Breast epithelium (tissue), 3 donors: Measurements from ENCODE around the gene COMT.

ENCODE experiments used
- CTCF ChIP-seq, 3 donors: fragments of 450-650 bp; IDR thresholded peaks; one replicate each; pipeline ENCODE4 v1.5.1; 2016 to 2017; ENCODE audit warnings: antibody characterized with exemption in 3 of 3, mild to moderate bottlenecking in 3 of 3, moderate library complexity in 3 of 3
- POLR2A ChIP-seq: fragments of 450-650 bp; IDR thresholded peaks from one replicate; pipeline ENCODE4 v1.6.1; 2016; ENCODE audit warnings: antibody characterized with exemption, mild to moderate bottlenecking, moderate library complexity
- POLR2AphosphoS5 ChIP-seq, 3 donors: sonication (generic); formaldehyde crosslinking; IDR thresholded peaks; one replicate each; pipeline ENCODE4 v1.6.1; 2017; ENCODE audit warnings: antibody characterized with exemption in 3 of 3

GRCh38 chr22:19994851-19995610 is 53.5 kb downstream of the COMT start:
- TF ChIP-seq CTCF (IDR thresholded peaks at IDR 0.05) = no peak
- no peak for TF ChIP-seq POLR2AphosphoS5 (IDR thresholded peaks at IDR 0.05)
- no peak for TF ChIP-seq POLR2A
